Measurements from ENCODE around the gene COQ10B. TPM values are rescaled to one million over a fixed set of nuclear protein-coding genes. Genes with fewer than 3 reads are reported as not detected.

The COQ10B gene
- total RNA-seq, 1 experiment from 2014 or later: 23.5 TPM

GRCh38 chr2:197500503-197501131, 47.3 kb downstream of the COQ10B start:
- peak overlapping the region; percentile 27; the same call in 1 of the 2 replicates for H2AFZ ChIP-seq (ENCODE audit: low read length)
- no peaks in the 10 kb centered on the region for H3F3A ChIP-seq (ENCODE audit: low read length, unreplicated experiment)
- CTCF ChIA-PET: interaction anchor here (0.7 to 1.3 kb wide), 2 partner anchors 99 to 760 kb away, joined by 3 read pairs; no protein-coding TSS in a partner anchor
- peak overlapping the region; percentile 85 for H3K27ac ChIP-seq (ENCODE audit: low read length)
- H3K9ac ChIP-seq (ENCODE audit: low read length): peak overlapping the region; percentile 98
- H3K79me2 ChIP-seq (ENCODE audit: low read length): peaks cover 87% of the 10 kb centered on the region
- H3K9me2 ChIP-seq (replicated peaks; ENCODE audit: low read length): no peaks in the 10 kb centered on the region
- ATAC-seq: peak; percentile 7
- DNase-seq: no peak
- TSS peak; percentile 65 for BruUV-seq (replicated peaks)
- no peaks in the 10 kb centered on the region for H3K27me3 ChIP-seq (ENCODE audit: low read length)
- POLR2A ChIA-PET (ENCODE audit: unreplicated experiment): interaction anchor here (0.5 to 1.4 kb wide), 5 partner anchors 15 to 204 kb away, joined by 3 to 6 read pairs (median 3); partner anchors contain the start of genes MARS2 and MOB4
- peaks cover 63% of the 10 kb centered on the region for H3K36me3 ChIP-seq (ENCODE audit: low read depth, low read length)
- TF ChIP-seq CTCF (conservative IDR thresholded peaks at IDR 0.05; ENCODE audit: low read depth, low read length): no peak
- no peak for TF ChIP-seq EZH2 (IDR thresholded peaks at IDR 0.05; ENCODE audit: low read length, unreplicated experiment)
- TF ChIP-seq EZH2phosphoT487 (IDR thresholded peaks at IDR 0.05; ENCODE audit: borderline replicate concordance, low read length): no peak
- intact Hi-C loops (cut with micrococcal nuclease): loop anchor here (1.0 to 5.0 kb wide), 5 partner anchors 16 to 277 kb away; partner anchors contain the start of genes COQ10B and MOB4
- no peaks in the 10 kb centered on the region for H3K9me3 ChIP-seq (ENCODE audit: low read length)
- peaks cover 58% of the 10 kb centered on the region for H4K20me1 ChIP-seq (ENCODE audit: low read length)
- H3K4me2 ChIP-seq (ENCODE audit: low read length): peak overlapping the region; percentile 96
- H3K4me3 ChIP-seq (ENCODE audit: low read length): peak overlapping the region; percentile 89
- peaks cover 33% of the 10 kb centered on the region for H3K4me1 ChIP-seq (ENCODE audit: insufficient read depth, low read length)

GRCh38 chr2:197502201-197502600, 48.8 kb downstream of the COQ10B start:
- CTCF ChIA-PET: no interaction called here

More at GRCh38 chr2:197502201-197502600, 48.8 kb downstream of the COQ10B start:
- Histone ChIP-seq H3K36me3 (ENCODE audit: low read depth, low read length) (peaks cover 51% of the 10 kb centered on the region), H4K20me1 (ENCODE audit: low read length) (peaks cover 42% of the 10 kb centered on the region), H3F3A (ENCODE audit: low read length, unreplicated experiment) (no peaks in the 10 kb centered on the region), H3K27me3 (ENCODE audit: low read length) (no peaks in the 10 kb centered on the region), H3K4me2 (ENCODE audit: low read length) (peak overlapping the region; percentile 96), H3K79me2 (ENCODE audit: low read length) (peaks cover 76% of the 10 kb centered on the region), H3K9me3 (ENCODE audit: low read length) (no peaks in the 10 kb centered on the region), H3K27ac (ENCODE audit: low read length) (no peak overlapping the region), H3K4me3 (ENCODE audit: low read length) (peak overlapping the region; percentile 89), H3K9me2 (replicated peaks; ENCODE audit: low read length) (no peaks in the 10 kb centered on the region), H2AFZ (ENCODE audit: low read length) (no peak overlapping the region), H3K4me1 (ENCODE audit: insufficient read depth, low read length) (peaks cover 17% of the 10 kb centered on the region), H3K9ac (ENCODE audit: low read length) (peak overlapping the region; percentile 98)
- TF ChIP-seq EZH2phosphoT487 (IDR thresholded peaks at IDR 0.05; ENCODE audit: borderline replicate concordance, low read length): no peak
- TF ChIP-seq CTCF (conservative IDR thresholded peaks at IDR 0.05; ENCODE audit: low read depth, low read length): no peak
- TF ChIP-seq EZH2 (IDR thresholded peaks at IDR 0.05; ENCODE audit: low read length, unreplicated experiment): no peak
- BruUV-seq (replicated peaks): no TSS peak
- intact Hi-C loops (cut with micrococcal nuclease): loop anchor here (5.0 kb wide), 1 partner anchor 275 kb away; no protein-coding TSS in a partner anchor
- ATAC-seq: no peak
- DNase-seq: no peak
- POLR2A ChIA-PET (ENCODE audit: unreplicated experiment): interaction anchor here (0.6 kb wide), 1 partner anchor 322 kb away, joined by 5 read pairs; no protein-coding TSS in a partner anchor
